ENCODE results near the gene UST.

UST gene

DNA sequence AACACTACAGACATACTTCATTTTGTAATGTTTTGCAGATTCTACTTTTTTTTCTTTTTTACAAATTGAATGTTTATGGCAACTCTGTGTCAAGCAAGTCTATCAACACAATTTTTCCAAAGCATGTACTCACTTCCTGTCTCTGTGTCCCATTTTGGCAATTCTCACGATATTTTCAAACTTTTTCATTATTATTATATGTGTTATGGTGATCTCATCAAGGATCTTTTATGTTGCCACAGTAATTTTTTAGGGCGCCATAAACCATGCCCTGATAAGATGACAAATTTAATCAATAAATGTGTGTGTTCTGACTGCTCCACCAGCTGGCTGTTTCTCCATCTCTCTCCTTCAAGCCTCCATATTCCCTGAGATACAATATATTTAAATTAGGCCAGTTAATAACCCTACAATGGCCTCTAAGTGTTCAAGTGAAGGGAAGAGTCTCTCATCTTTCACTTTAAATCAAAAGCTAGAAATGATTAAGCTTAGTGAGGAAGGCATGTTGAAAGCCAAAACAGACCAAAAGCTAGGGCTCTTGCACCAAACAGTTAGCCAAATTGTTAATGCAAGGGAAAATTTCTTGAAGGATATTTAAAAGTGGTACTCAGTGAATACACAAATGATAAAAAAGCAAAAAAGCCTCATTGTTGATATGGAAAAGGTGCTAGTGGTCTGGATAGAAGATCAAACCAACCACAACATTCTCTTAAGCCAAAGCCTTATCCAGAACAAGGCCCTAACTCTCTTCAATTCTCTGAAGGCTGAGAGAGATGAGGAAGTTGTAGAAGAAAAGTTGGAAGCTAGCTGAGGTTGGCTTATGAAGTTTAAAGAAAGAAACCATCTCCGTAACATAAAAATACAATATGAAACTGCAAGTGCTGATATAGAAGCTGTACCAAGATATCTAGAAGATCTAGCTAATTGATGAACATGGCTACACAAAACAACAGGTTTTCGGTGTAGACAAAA lies 376.3 kb downstream of the UST start:
- peaks cover 0 to 49% (median 23%) of the 10 kb centered on the region in 11 experiments; a peak in 19 of 22 replicates for H3K9me3 ChIP-seq (replicated peaks in 1 of 11)
- H3K36me3 ChIP-seq, result no peaks in the 10 kb centered on the region
- H4K20me1 ChIP-seq, result no peaks in the 10 kb centered on the region
- TF ChIP-seq Cebpa-rat (IDR thresholded peaks at IDR 0.05), result no peak
- no peak overlapping the region for H3K27ac ChIP-seq
- no peak overlapping the region for H3K4me3 ChIP-seq
- peaks cover 8 to 36% (median 16%) of the 10 kb centered on the region in 10 experiments for H3K4me1 ChIP-seq
- H3K27me3 ChIP-seq, result no peaks in the 10 kb centered on the region
- peak overlapping the region in 4 of 11 experiments; percentile 4 to 50 (median 23); a peak in 8 of 22 replicates for H3K4me2 ChIP-seq
- H3K9ac ChIP-seq, result no peak overlapping the region

DNA sequence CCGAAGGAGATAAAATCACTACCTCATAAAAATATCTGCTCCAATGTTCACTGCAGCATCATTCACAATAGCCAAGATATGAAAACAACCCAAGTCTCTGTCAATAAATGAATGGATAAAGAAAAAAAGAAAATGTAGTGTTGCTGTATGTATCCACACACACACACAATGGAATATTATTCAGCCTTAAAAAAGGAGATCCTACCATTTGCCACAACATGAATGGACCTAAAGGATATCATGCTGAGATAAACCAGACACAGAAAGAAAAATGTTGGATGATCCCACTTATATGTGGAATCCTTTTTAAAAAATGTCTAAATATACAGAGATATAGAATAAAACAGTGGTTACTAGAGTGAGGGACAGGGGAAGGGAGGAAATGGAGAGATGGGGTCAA lies 378.5 kb downstream of the UST start:
- no peak overlapping the region for H3K4me2 ChIP-seq
- no peaks in the 10 kb centered on the region for H3K36me3 ChIP-seq
- peaks cover 30 to 39% (median 34%) of the 10 kb centered on the region in 10 experiments for H3K4me1 ChIP-seq
- peaks cover 0 to 49% (median 23%) of the 10 kb centered on the region in 11 experiments; a peak in 19 of 22 replicates for H3K9me3 ChIP-seq (replicated peaks in 1 of 11)
- TF ChIP-seq Cebpa-rat (IDR thresholded peaks at IDR 0.05), result no peak
- no peak overlapping the region for H3K4me3 ChIP-seq
- no peak overlapping the region for H3K9ac ChIP-seq
- no peaks in the 10 kb centered on the region for H3K27me3 ChIP-seq
- no peaks in the 10 kb centered on the region for H4K20me1 ChIP-seq
- H3K27ac ChIP-seq, result no peak overlapping the region

Data from BLaER1 treated with 17β-estradiol and CSF1 and Interleukin-3, amounts not matched to agents 10 nM and 100 nM (cell line).